HG03159 (cell line): Measurements from ENCODE around the gene SSTR3.
A peak's percentile ranks its signal among the peaks of the same experiment; 100 is the strongest.

ENCODE experiments used
- ATAC-seq: cut with Tn5 transposase; IDR thresholded peaks from one replicate; pipeline ENCODE4 v1.9.1; 2021; ENCODE audit warnings: mild to moderate bottlenecking, moderate library complexity; ENCODE audit not compliant: unreplicated experiment

The SSTR3 gene

GRCh38 chr22:37169947-37170688 is 42.2 kb downstream of the SSTR3 start:
- ATAC-seq = no peak

GRCh38 chr22:37169406-37169805 is 42.9 kb downstream of the SSTR3 start:
- ATAC-seq = no peak

GRCh38 chr22:37167981-37168647 is 44.2 kb downstream of the SSTR3 start:
- ATAC-seq = no peak

GRCh38 chr22:37167176-37167980 is 44.9 kb downstream of the SSTR3 start:
- ATAC-seq = no peak

- no peak for ATAC-seq
Measured at GRCh38 chr22:37166675-37167066, 45.6 kb downstream of the SSTR3 start.

GRCh38 chr22:37165940-37166674 is 46.2 kb downstream of the SSTR3 start:
- no peak for ATAC-seq

GRCh38 chr22:37165066-37165465 is 47.2 kb downstream of the SSTR3 start:
- no peak for ATAC-seq

- ATAC-seq = no peak
Measured at GRCh38 chr22:37164505-37164887, 47.8 kb downstream of the SSTR3 start.

GRCh38 chr22:37163575-37164504 is 48.4 kb downstream of the SSTR3 start:
- peak; percentile 36 for ATAC-seq

GRCh38 chr22:37163096-37163489 is 49.2 kb downstream of the SSTR3 start:
- no peak for ATAC-seq

GRCh38 chr22:37162221-37163095 is 49.8 kb downstream of the SSTR3 start:
- ATAC-seq = peak; percentile 48

- no peak for ATAC-seq
Measured at GRCh38 chr22:37161443-37161842, 50.8 kb downstream of the SSTR3 start.

- ATAC-seq = no peak
Measured at GRCh38 chr22:37160027-37160426, 52.2 kb downstream of the SSTR3 start.

GRCh38 chr22:37158963-37159290 is 53.4 kb downstream of the SSTR3 start:
- ATAC-seq = no peak

GRCh38 chr22:37157516-37158285 is 54.6 kb downstream of the SSTR3 start:
- no peak for ATAC-seq

GRCh38 chr22:37156686-37157435 is 55.4 kb downstream of the SSTR3 start:
- no peak for ATAC-seq

- no peak for ATAC-seq
Measured at GRCh38 chr22:37155971-37156370, 56.3 kb downstream of the SSTR3 start.
